Fibroblast of lung (primary cell): ENCODE data around the gene CD200R1L.

Experiments used
- CTCF ChIP-seq, 2 donors: IDR thresholded peaks in 1 of 2; conservative IDR thresholded peaks in 1 of 2; 1 replicate in 1 of 2; 2 replicates in 1 of 2; pipeline ENCODE4 v1.5.1; 2011 to 2012; ENCODE audit warnings: low read length in 2 of 2, control low read depth in 1 of 2, inconsistent platforms in 1 of 2, low read depth in 1 of 2, mild to moderate bottlenecking in 1 of 2
- EZH2 ChIP-seq: IDR thresholded peaks from 2 replicates; pipeline ENCODE4 v1.5.1; 2012; ENCODE audit warnings: low read length, control low read depth, mild to moderate bottlenecking; ENCODE audit errors: missing control alignments

GRCh38 chr3:112871735-112872134 is 25.1 kb upstream of the CD200R1L start:
- TF ChIP-seq CTCF (conservative IDR thresholded peaks at IDR 0.05 in 1 of 2, IDR thresholded peaks at IDR 0.05 in 1 of 2; ENCODE audit: low read depth in 1 of 2, low read length in 2 of 2) (no peak), EZH2 (no peak)
